Fibroblast of the conjunctiva (primary cell): ENCODE data around the gene NLGN1.

ENCODE experiments used
- DNase-seq: peaks from one replicate; pipeline ENCODE4 v3.0.0-alpha.2; 2010; ENCODE audit warnings: low read depth

NLGN1 gene

DNA sequence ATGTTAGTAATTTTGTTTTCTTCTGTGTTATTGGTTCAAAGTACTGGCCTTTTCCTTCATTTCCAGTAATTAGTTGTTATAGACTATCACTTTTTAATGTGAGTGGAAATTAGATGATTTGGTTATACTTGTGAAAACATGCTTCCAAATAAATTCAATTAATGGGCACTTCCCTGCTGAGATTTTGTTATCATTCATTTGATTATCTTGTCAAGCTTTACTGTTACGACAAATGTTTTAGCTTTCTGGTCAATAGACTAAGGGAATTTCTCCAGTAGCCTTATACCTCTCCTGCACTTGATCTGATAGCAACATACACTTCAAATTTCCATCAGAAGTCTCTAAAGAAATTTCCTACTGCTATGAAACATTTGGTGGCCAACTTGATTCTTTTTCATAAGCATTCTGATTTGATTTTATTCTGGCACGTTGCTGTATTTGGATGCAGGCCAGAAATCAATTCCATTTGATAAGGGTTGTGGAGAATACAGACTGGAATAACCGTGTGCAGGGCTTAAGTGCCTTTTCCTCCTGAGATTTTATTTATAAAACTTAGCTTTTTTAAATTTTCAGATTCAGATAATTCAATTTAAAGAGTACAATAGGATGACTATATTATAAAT, 887.8 kb downstream of the NLGN1 start:
- DNase-seq = no peak

DNA sequence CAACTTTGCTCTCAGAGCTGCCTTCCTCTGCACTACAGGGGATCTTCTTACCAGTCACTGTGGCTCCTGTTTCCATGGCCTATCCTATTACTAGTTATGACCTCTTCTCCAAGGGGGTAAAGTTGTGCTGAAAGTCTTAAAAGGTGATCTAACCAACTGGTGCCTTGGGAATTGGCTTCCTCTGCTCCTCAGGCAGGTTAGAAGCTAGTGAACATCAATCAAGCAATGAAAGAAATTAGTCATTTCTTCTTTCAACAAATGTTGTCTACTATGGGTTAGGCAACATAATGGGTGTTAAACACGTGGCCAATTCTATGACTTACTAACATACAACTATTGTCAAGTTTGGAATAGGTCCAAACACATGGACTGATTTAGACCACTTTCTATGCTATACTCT, 890.2 kb downstream of the NLGN1 start:
- no peak for DNase-seq

DNA sequence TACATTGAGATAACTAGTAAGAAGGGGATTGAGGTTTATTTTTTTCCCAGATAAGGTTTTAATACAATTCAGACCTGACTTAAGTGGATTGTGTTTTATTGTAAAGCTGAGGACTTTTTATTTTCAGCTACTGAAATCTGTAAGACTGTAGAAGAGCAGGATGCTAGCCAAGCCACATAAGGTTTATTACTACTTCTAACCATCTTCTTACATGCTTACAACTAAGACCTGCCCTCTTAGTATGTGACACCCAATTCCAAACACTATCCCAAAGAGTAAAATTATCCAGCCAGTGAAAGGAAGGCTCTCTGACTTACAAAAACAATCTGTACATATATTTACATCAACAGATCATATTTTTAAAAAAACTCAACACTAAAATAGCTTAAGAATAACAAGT, 897.1 kb downstream of the NLGN1 start:
- DNase-seq = no peak

DNA sequence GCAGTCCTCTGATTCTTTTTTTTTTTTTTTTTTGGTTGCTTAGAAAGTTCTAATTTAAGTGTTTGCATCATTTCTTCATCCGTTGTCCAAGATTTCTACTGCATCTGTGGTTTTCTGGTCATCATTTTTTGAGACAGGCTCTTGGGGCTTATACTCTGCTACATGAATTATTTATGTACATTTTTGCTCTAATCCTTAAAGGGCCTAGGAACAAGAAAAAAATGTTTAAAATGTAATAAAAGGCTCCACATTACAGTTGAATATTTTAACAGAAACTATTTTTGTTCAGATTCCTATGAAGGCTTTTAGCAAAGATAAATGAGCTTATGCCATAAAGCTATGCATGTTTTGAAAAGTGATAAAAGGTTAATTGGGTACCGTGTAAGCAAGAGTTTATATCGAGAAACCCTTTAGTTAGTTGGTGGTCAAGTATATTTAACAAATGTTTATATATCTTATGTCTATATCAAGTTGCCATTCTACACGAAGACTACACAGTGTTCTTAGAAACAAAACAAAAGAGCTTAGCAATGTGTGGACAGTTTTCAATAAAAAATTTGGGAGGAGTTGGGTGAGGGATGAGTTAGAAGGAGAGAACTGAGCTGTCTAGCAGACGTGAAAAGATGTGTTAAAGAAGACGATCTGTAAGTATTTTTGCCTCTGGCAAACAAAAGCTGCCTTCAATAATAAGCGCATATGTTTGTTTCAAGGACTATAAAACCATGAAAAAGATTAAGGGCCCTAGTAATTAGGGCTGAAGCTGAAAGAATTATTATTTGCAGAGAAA, 898.0 kb downstream of the NLGN1 start:
- peak; percentile 6 for DNase-seq

DNA sequence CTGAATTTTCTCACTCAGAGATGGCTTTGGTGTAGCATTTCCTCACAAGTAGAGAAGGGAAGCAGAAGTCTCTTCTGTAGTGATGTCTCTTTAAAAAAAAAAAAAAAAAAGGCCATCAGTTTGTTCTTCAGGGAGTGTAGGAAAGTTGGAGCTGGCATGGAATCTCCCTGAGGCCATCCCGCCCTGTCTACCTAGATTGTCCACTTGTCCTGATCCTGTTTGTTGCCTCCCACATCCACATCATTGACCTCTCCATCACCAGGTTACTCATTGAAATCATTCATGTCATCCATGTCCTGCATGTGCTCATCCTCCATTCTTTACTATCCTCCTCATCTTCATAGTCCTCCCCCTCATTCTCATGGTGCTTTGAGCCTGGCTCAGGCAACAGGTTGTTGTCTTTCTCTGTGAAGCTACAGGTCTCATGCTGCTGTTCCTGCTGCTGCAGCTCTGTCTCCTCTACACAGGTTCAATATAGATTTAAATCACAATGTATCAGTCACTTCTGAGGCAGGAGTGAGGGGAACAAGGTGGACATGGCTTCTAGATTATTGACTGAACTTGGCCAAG, 905.3 kb downstream of the NLGN1 start:
- no peak for DNase-seq

DNA sequence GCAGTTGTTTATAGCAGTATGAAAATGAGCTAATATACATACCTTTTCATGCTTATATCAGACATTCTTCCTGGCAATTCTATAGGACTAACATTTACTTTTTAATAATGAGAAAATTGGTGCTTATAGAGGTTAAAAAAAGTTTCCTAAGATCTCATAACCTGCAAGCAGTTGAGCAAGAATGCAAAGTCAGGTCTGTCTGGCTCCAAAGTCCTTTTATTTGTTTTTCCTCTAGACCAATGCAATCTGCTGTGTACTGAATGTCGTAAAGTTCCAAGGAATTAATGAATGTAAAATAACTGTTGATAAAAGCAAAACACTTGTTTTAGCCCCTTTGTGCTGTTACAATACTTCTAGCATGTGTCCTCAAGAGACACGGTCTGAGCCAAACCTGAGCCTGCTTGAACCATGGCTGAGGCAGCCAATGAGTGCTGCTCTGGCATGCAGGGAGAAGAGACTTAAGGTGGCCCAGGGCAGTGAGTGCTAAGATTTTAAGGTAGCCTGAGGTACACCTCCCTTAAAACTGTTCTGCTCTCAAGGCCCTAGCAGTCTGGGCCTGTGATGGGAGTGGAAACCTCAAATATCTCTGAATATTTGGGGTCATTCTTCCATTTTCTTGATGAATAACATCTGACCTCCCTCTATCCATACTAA, 906.5 kb downstream of the NLGN1 start:
- no peak for DNase-seq

DNA sequence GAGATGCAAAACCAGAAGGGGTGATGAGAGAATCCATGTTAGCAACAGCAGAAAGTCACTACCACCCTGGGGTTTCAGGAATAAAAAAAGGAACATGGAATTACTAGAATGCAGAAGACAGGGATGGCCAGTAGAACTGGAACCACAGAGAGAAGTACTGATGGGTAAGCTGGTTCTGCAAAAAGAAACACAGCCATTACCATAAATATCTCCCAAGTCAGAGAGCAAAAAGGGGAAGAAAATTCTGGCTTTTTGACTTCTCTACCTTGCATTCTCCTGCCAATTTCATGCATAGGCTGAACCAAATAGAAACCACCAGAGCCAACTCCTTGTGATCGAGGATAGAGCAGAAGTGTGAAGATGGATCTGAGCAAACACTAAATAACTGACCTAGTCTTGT, 911.2 kb downstream of the NLGN1 start:
- no peak for DNase-seq

DNA sequence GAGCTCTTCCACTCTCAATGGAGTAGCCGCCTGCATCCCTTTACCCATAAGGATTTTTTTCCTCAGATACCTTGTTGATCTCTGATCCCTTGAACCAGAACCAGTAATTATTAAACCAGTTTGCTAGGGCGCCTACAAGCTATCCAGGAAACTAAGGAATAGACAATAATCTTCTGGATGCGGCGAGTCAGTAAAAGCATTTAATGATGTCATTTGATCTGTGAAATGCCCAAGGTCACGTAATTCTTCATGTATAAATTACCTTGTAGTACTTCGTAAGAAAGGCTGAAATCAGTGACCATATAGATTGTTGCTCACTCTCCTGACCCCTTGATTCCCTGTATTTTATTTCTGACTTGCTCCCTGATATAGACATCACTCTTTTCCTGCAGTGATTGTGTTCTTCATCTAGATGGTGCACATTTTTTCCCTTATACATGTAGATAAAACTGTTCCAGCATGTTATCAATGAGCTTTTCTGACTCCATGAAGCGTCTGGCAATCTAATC, 913.0 kb downstream of the NLGN1 start:
- DNase-seq = no peak

DNA sequence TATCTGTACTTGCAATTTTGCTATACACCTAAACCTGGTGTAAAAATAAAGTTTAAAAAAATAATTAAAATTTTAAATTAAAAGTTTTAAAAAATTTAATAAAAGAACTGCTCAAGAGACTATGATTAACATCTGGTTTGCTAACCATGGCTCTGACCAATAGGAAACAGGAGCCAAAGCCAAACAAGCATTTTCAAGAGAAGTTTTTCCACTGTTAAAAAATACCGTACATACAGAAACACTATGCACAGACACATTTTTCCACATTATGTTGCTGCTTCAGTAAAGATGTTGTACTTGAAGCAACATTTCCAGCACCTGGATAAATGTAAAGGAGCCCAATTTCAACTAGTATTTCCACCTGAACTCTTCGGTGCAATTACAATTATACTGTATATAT, 917.7 kb downstream of the NLGN1 start:
- DNase-seq = no peak

DNA sequence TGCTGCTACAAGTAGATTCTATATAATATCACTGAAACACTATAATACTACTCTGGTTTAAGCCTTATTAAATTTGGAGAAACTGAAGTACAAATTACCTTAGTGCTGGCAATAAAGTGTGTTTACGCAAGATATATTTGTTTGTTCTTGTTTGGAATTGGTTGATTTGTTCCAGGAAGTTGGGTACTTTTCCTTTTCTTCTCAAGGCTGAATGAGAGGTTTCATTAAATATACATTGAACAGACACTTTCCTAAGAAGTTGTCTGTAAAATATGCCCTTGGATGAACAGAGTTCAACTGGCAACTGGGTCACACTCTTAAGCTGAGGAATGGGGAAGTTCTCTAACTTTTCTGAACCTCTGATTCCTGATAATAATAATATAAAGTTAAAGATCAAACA, 919.5 kb downstream of the NLGN1 start:
- DNase-seq = no peak

DNA sequence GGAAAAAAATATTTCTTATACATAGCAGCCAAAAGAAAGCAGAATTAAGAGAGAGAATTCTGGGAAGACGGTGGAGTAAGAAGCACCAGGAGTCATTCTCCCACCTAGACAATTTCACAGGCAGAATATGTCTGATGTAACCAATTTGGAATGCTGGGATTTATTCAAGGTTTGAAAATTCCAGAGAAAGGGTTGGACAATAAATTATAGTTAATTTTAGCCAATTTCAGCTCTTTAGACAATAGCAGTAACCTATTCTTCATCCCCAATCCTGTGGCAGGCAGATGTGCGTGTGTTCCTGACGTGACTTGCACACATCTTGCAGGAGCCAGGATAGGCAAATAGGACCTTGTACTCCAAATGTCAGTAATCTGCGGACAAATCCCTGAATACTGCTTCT, 920.6 kb downstream of the NLGN1 start:
- no peak for DNase-seq

DNA sequence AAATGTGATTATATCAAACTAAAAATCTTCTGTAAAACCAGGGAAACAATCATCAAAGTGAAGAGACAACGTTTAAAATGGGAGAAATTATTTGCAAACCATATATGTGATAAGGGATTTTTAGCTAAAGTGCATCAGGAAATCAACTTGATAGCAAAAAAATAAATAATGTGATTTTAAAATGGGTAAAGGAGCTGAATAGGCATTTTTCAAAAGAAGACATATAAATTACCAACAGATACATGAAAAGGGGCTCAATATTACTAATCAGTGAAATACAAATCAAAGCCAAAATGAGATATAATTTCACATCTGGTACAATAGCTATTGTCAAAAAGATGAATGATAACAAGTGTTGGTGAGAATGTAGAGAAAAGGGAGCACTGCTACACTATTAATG, 924.0 kb downstream of the NLGN1 start:
- DNase-seq = no peak

DNA sequence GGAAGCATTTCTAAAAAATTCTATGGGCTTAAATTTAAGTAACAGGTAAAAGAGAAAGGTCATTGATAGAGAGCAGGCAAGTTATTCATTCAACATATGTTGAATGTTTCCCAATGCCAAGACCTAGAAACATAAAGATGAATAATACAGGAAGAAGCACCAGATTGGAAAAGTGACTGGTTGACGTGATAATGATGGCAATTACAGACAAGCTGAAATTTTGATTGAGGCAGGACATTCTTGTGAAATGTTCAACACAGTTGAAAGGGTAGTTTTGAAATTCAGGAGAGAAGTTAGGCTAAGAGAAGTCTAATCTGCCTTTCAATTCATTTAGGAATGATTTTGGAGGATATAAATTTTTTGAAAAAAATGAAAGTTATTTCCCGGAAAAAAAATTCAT, 925.2 kb downstream of the NLGN1 start:
- no peak for DNase-seq

DNA sequence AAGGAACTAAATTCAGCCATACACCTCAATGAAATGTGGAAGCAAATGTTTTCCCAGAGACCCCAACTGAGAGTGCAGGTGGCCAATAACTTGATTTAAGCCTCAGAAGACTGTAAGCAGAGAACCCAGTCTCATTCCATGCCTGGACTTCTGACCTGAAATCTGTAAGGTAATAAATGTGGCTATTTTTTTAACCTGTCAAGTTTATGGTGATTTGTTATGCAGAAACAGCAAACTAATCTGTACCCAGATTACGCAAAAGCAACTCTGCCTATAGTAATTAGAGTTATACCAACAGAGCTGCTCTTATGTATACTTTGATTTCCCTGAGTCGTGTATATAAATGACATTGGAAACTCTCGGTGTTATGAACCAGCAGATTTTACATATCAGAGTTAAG, 927.6 kb downstream of the NLGN1 start:
- no peak for DNase-seq

DNA sequence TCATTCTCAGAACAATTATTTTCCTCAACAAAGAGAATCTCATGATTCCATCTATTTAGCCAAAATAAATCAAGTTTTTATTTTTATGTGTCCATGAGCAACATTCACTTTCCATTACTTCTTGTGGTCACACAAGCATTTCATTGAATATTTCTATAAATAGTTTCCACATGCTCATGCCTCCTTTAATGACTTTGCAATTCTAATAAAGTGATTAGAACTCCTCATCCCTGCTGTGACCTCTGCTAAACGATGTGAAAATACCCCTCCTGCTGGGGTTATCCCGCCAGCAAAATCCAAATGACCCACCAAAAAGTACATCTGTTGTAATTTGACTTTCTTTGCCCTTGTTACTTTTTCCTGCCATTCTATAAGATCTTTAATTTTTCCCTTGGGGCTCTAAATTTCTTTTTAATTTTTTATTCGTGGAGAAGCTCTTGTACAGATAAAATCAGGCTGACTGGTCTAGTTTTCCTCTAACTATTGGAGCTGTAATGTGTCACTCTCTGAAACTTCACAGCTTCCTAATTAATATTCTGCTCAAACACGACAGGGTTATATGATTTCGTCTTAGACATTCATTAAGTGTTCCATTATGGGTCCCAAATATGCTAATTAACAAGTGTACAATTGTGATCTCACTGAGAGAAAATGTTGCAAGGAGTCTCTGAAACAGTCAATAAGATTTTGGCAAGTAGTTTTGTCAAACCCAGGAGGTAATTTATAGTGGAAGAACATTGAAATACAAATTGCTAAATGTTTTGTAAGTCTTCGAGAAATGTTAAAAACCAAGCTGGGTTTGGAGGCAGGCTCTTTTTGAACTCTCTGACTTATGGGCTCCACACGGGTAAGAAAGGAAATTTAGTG, 928.5 kb downstream of the NLGN1 start:
- peak; percentile 62 for DNase-seq

DNA sequence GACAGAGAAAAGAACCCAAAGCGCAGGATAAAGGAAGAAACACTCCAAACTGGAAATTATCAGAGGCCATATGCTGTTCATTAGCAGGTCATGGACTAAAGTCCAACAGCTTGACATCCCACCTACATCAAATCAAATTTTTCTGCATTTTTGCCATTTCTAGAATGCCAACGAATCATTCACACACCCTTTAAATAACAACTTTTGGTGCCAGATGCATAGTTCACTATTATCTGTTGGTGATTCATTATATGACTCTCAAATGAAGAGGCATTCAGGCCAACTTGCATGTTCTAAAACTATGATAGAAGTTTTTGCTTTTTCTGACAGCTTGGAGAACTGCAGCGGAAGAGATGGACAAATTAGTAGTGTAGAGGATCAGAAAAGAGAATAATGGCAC, 931.8 kb downstream of the NLGN1 start:
- DNase-seq = peak; percentile 70

DNA sequence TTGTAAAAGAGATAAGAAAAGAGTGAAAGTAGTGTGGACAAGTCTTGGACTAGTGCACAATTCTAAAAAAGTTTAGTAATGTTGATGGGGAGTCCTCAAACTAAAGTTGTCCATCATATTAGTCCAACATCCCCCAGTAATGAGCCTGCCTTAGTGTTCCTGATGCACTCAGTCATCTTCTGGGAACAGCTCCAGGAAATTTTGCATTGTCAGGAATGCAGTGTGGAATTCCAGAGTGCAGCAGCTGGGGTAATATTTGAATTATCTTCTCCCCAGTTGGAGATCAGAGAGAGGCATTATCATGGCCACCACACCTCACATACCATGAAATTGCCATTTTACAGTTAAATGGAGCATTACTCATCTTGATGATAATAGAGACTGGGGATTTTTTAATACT, 932.8 kb downstream of the NLGN1 start:
- DNase-seq = peak; percentile 66

DNA sequence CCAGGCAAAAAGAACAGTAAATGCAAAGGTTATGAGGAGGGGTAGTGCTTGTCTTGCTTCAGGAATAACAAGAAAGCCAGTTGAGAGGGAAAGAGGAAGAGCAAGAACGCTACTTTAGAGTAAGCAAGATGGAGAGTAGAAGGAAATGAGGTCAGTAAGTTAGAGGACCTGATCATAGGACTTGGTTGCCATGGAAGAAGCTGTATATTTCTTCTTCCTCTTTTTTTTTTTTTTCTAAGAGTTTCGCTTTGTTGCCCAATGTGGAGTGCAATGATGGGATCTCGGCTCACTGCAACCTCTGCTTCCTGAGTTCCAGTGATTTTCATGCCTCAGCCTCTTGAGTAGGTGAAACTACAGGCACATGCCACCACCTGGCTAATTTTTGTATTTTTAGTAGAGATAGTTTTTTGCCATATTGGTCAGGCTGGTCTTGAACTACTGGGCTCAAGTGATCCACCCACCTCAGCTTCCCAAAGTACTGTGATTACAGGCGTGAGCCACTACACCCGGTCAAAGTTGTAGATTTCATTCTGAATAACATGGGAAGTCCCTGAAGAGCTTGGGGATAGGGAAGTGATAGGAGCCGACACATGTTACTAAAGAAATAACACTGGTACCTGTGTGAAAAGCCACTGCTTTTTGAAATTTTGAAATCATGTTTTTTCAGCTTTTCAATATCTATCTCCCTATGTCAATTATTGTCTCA, 933.7 kb downstream of the NLGN1 start:
- DNase-seq = no peak

DNA sequence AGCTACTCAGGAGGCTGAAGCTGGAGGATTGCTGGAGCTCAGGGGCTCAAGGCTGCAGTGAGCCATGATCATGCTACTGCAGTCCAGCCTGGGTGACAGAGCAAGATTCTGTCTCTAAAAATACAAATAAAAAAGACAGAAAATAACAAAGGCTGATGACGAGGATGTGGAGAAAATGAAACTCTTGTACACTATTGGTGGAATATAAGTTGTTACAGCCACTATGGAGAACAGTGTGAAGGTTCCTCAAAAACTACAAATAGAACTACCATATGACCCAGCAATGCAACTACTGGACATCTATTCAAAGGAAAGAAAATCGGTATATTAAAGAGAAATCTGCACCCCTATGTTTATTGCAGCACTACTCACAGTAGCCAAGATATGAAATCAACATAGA, 934.8 kb downstream of the NLGN1 start:
- no peak for DNase-seq

DNA sequence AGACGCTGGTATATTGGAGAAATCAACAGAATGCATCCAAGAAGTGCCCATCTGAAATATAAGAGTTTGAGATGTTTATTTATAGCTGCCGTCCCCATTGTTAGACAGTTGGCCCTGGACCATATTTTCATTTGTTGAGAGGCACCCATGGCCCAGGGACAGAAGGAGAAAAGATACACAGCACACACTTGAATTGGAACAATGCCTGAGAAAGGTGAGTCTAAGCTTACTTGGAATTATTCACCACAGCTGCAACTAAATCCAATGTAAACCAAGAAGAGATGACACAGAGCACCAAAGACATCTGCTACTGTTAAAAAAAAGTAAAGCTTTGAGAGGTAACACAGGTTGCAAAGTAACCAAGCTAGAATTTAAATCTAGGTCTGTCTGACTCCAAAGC, 936.1 kb downstream of the NLGN1 start:
- no peak for DNase-seq

DNA sequence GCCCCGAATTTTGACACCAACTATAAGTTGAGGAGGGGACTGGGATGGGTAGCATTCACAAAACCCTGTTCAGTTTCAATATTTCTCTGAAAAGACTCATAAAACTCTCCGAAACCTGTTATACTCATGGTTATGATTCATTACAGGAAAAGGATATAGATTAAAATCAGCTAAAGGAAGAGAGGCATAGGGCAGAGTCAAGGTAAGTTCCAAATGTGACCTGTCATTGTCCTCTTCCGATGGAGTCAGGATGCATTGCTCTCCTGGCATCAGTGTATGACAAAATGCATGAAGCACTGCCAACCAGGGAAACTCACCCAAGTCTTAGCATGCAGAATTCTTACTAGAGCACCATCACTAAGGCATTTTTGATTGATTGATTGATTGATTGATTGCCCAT, 936.6 kb downstream of the NLGN1 start:
- DNase-seq = no peak
